NCI-H2227 (cell line): ENCODE measurements around the gene NCAPG2.
"Not testable (repeated sequence)": the region's sequence is repeated elsewhere in the genome, so short reads cannot be mapped to it uniquely, and the experiment has no call there.

Source experiments
- DNase-seq: peaks from one replicate; lab custom pipeline; 2025; ENCODE audit not compliant: unreplicated experiment; lab: John Stamatoyannopoulos, UW

NCAPG2 gene

GRCh38 chr7:158706710-158707590 lies 2.3 kb upstream of the NCAPG2 start:
- no peak for DNase-seq

GRCh38 chr7:158706273-158706704 lies 1.7 kb upstream of the NCAPG2 start:
- no peak for DNase-seq

- DNase-seq: peak; percentile 61
These were observed 738 bp upstream of the NCAPG2 start for GRCh38 chr7:158705234-158705850.

GRCh38 chr7:158703679-158704523 lies 703 bp downstream of the NCAPG2 start:
- DNase-seq: not testable (repeated sequence)

GRCh38 chr7:158702944-158703343 lies 1.7 kb downstream of the NCAPG2 start:
- no peak for DNase-seq

- peak; percentile 35 for DNase-seq
These were observed 2.4 kb downstream of the NCAPG2 start for GRCh38 chr7:158702196-158702595.

GRCh38 chr7:158700008-158700407 lies 4.6 kb downstream of the NCAPG2 start:
- no peak for DNase-seq

GRCh38 chr7:158699341-158699740 lies 5.3 kb downstream of the NCAPG2 start:
- no peak for DNase-seq

- no peak for DNase-seq
These were observed 5.9 kb downstream of the NCAPG2 start for GRCh38 chr7:158698657-158699195.

- not testable (repeated sequence) for DNase-seq
These were observed 7.0 kb downstream of the NCAPG2 start for GRCh38 chr7:158697597-158697996.

GRCh38 chr7:158695726-158696452 lies 8.7 kb downstream of the NCAPG2 start:
- DNase-seq: peak; percentile 51

- no peak for DNase-seq
These were observed 9.5 kb downstream of the NCAPG2 start for GRCh38 chr7:158695056-158695455.

GRCh38 chr7:158694650-158695049 lies 10.0 kb downstream of the NCAPG2 start:
- no peak for DNase-seq

GRCh38 chr7:158689488-158689887 lies 15.1 kb downstream of the NCAPG2 start:
- no peak for DNase-seq

- DNase-seq: no peak
These were observed 17.2 kb downstream of the NCAPG2 start for GRCh38 chr7:158687406-158687805.

- DNase-seq: no peak
These were observed 18.9 kb downstream of the NCAPG2 start for GRCh38 chr7:158685693-158686092.

GRCh38 chr7:158684329-158684728 lies 20.3 kb downstream of the NCAPG2 start:
- DNase-seq: no peak

- no peak for DNase-seq
These were observed 21.1 kb downstream of the NCAPG2 start for GRCh38 chr7:158683541-158683940.

- DNase-seq: no peak
These were observed 22.1 kb downstream of the NCAPG2 start for GRCh38 chr7:158682456-158682855.

GRCh38 chr7:158680754-158681153 lies 23.9 kb downstream of the NCAPG2 start:
- no peak for DNase-seq
